Body of pancreas (tissue), 4 donors: ENCODE measurements around the gene SIK3. TPM values are rescaled to one million over a fixed set of nuclear protein-coding genes. Genes with fewer than 3 reads are reported as not detected.
A peak's percentile ranks its signal among the peaks of the same experiment; 100 is the strongest.

Source experiments
- ATAC-seq: fragments of 150-250 bp; one replicate; pipeline ENCODE4 v1.9.1; 2016
- DNase-seq, 4 donors: peaks; one replicate each; pipeline ENCODE4 v3.0.0-alpha.2; 2019
- H3K27ac ChIP-seq, 4 donors: fragments of 200-600 bp; sonication (generic); 1 replicate in 3 of 4; 2 replicates in 1 of 4; pipeline versions ENCODE4 v1.5.1 to v1.6.1; 2016 to 2019; ENCODE audit warnings: mild to moderate bottlenecking in 1 of 4, mixed read lengths in 1 of 4, moderate library complexity in 1 of 4
- H3K27me3 ChIP-seq, 2 donors: fragments of 200-600 bp; sonication (generic); one replicate each; pipeline ENCODE4 v1.6.0; 2016; ENCODE audit warnings: mild to moderate bottlenecking in 1 of 2
- H3K36me3 ChIP-seq, 2 donors: fragments of 200-600 bp; sonication (generic); replicated peaks in 1 of 2; 2 replicates each; pipeline ENCODE4 v1.5.1; 2016; ENCODE audit warnings: low read depth in 2 of 2; ENCODE audit not compliant: insufficient read depth in 1 of 2
- H3K4me1 ChIP-seq: fragments of 200-600 bp; sonication (generic); one replicate; pipeline ENCODE4 v1.6.0; 2016
- H3K4me3 ChIP-seq, 2 donors: fragments of 200-600 bp; sonication (generic); 1 replicate in 1 of 2; 2 replicates in 1 of 2; pipeline ENCODE4 v1.5.1; 2016 to 2019
- H3K9me3 ChIP-seq, 3 donors: fragments of 200-600 bp; sonication (generic); 1 replicate in 2 of 3; 2 replicates in 1 of 3; pipeline ENCODE4 v1.5.1; 2016
- CTCF ChIP-seq, 7 experiments: fragments of 450-650 bp in 4 of 7; fragments of 200-600 bp in 3 of 7; sonication (generic) in 3 of 7; IDR thresholded peaks; one replicate each; pipeline ENCODE4 v1.5.1; 2016 to 2019; ENCODE audit warnings: antibody characterized with exemption in 7 of 7
- POLR2A ChIP-seq, 3 donors: fragments of 450-650 bp; IDR thresholded peaks; one replicate each; pipeline ENCODE4 v1.6.1; 2016; ENCODE audit warnings: antibody characterized with exemption in 3 of 3, mild to moderate bottlenecking in 2 of 3
- WGBS, 2 donors: methylation state at CpG; one replicate each; pipeline ENCODE4 v1.1.5; 2017; 5-methylcytosine and 5-hydroxymethylcytosine counted together
- intact Hi-C: fragments of 100-400 bp; cut with DNase I; formaldehyde crosslinking; loops from one replicate; pipeline ENCODE4 v1.15.1; 2023
- total RNA-seq, 2 donors: library from RNA; depleted of rRNA; stranded (reverse); fragments of >200 nt; gene quantifications; one replicate each; pipeline ENCODE4 v1.1.0, GENCODE V29; 2016

Gene SIK3
- total RNA-seq, 2 donors from 2014 or later = 24.1 to 46.1 TPM

GRCh38 chr11:117072517-117073461 is 25.4 kb downstream of the SIK3 start:
- WGBS, 2 donors = 76 to 81% methylated on average over 5 of the region's 5 CpGs
- Histone ChIP-seq H3K4me1 (peaks cover 56% of the 10 kb centered on the region), H3K27ac (peak overlapping the region in 3 of 4 donors; percentile 6 to 31 (median 21)), H3K36me3 (no peaks in the 10 kb centered on the region), H3K27me3 (no peaks in the 10 kb centered on the region), H3K9me3 (no peaks in the 10 kb centered on the region), H3K4me3 (no peak overlapping the region)
- ATAC-seq (peak; percentile 72), DNase-seq (peak in 1 of 4 donors; percentile 22)
- TF ChIP-seq POLR2A (IDR thresholded peaks at IDR 0.05) (no peak), CTCF (IDR thresholded peaks at IDR 0.05) (no peak)
- intact Hi-C loops = no loop called here

- H3K27me3 ChIP-seq = no peaks in the 10 kb centered on the region
- no peak for TF ChIP-seq POLR2A (IDR thresholded peaks at IDR 0.05)
- TF ChIP-seq CTCF (IDR thresholded peaks at IDR 0.05) = no peak
- peaks cover 43% of the 10 kb centered on the region for H3K4me1 ChIP-seq
- 36 to 48% methylated on average over 3 of the region's 3 CpGs for WGBS, 2 donors
- peak; percentile 43 to 67 (median 60) for DNase-seq
- no peaks in the 10 kb centered on the region for H3K9me3 ChIP-seq
- no peaks in the 10 kb centered on the region for H3K36me3 ChIP-seq
- intact Hi-C loops = no loop called here
- H3K4me3 ChIP-seq = no peak overlapping the region
- H3K27ac ChIP-seq = no peak overlapping the region
- peak; percentile 23 for ATAC-seq
Observed at GRCh38 chr11:117071344-117071787, 26.9 kb downstream of the SIK3 start.

DNA sequence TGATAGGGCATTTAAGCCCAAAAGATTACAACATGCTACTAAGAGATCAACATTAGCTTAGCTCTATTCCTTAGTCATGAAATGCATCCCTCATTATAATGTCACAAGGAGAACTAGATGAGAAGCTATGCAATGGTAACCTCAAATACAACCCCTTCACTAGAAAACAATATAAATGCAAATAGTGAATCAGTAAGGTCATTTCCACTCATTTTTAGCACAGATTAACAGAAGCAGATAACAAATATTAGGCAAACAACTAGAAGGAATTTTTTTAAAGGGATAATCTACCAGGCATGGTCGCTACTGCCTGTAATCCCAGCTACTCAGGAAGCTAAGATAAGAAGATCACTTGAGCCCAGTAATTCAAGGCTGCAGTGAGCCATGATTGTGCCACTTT is 28.2 kb downstream of the SIK3 start:
- ATAC-seq = no peak
- no peak for DNase-seq
- no peaks in the 10 kb centered on the region for H3K9me3 ChIP-seq
- intact Hi-C loops = no loop called here
- 10 to 13% methylated on average over 1 of the region's 1 CpG for WGBS, 2 donors
- peaks cover 43% of the 10 kb centered on the region for H3K4me1 ChIP-seq
- H3K36me3 ChIP-seq = no peaks in the 10 kb centered on the region
- no peak overlapping the region for H3K27ac ChIP-seq
- no peak overlapping the region for H3K4me3 ChIP-seq
- TF ChIP-seq POLR2A (IDR thresholded peaks at IDR 0.05) (no peak), CTCF (IDR thresholded peaks at IDR 0.05) (no peak)
- no peaks in the 10 kb centered on the region for H3K27me3 ChIP-seq

- DNase-seq = no peak
- ATAC-seq = no peak
- H3K27ac ChIP-seq = no peak overlapping the region
- peaks cover 50% of the 10 kb centered on the region for H3K4me1 ChIP-seq
- WGBS, 2 donors = 95 to 98% methylated on average over 5 to 6 of the region's 6 CpGs
- intact Hi-C loops = no loop called here
- no peaks in the 10 kb centered on the region for H3K9me3 ChIP-seq
- no peaks in the 10 kb centered on the region for H3K36me3 ChIP-seq
- H3K27me3 ChIP-seq = no peaks in the 10 kb centered on the region
- TF ChIP-seq CTCF (IDR thresholded peaks at IDR 0.05) (no peak), POLR2A (IDR thresholded peaks at IDR 0.05) (no peak)
- H3K4me3 ChIP-seq = no peak overlapping the region
Observed at GRCh38 chr11:117068303-117068860, 29.8 kb downstream of the SIK3 start.
